Kidney (tissue), 14 donors: ENCODE data around the gene GPR107. TPM values are rescaled to one million over a fixed set of nuclear protein-coding genes. Genes with fewer than 3 reads are reported as not detected.

ENCODE experiments used
- DNase-seq, 5 donors: peaks; one replicate each; pipeline ENCODE4 v3.0.0-alpha.2; 2013 to 2020
- FAIRE-seq: peaks from 2 replicates; lab custom pipeline; 2012; peaks lifted over from hg19 to GRCh38; lab: Jason Lieb, UNC
- H3K27ac ChIP-seq, 2 donors: one replicate each; pipeline ENCODE4 v1.7.0; 2013; ENCODE audit warnings: low read depth in 2 of 2, low read length in 2 of 2, inconsistent platforms in 1 of 2
- H3K27me3 ChIP-seq: one replicate; pipeline ENCODE4 v1.7.1; 2013; ENCODE audit warnings: low read length, inconsistent platforms; ENCODE audit not compliant: control insufficient read depth, insufficient read depth
- H3K36me3 ChIP-seq, 3 donors: one replicate each; pipeline versions ENCODE4 v1.7.0 to v1.7.1; 2013; ENCODE audit warnings: low read length in 3 of 3, control low read depth in 1 of 3, inconsistent platforms in 1 of 3; ENCODE audit not compliant: insufficient read depth in 3 of 3, control insufficient read depth in 2 of 3
- H3K4me1 ChIP-seq, 3 donors: one replicate each; pipeline versions ENCODE4 v1.7.0 to v1.7.1; 2013; ENCODE audit warnings: low read length in 3 of 3, inconsistent platforms in 1 of 3, low read depth in 1 of 3; ENCODE audit not compliant: control insufficient read depth in 2 of 3, insufficient read depth in 2 of 3
- H3K4me3 ChIP-seq, 3 donors: one replicate each; pipeline versions ENCODE4 v1.7.0 to v1.8.1; 2013; ENCODE audit warnings: low read length in 3 of 3, control low read depth in 1 of 3, inconsistent platforms in 1 of 3
- H3K9ac ChIP-seq, 3 donors: one replicate each; pipeline versions ENCODE4 v1.7.0 to v1.7.1; 2013; ENCODE audit warnings: low read length in 3 of 3, control low read depth in 1 of 3, inconsistent platforms in 1 of 3
- H3K9me3 ChIP-seq, 3 donors: one replicate each; pipeline versions ENCODE4 v1.7.0 to v1.7.1; 2013; ENCODE audit warnings: low read length in 3 of 3, control low read depth in 1 of 3, inconsistent platforms in 1 of 3; ENCODE audit not compliant: control insufficient read depth in 2 of 3, insufficient read depth in 1 of 3
- intact Hi-C: fragments of 100-400 bp; cut with DNase I; formaldehyde crosslinking; loops from one replicate; pipeline ENCODE4 v1.11.1; 2022
- polyA plus RNA-seq: library from polyadenylated mRNA; stranded (reverse); fragments of 350-450 nt; fragmentation: Illumina TruSeq; extraction: RNeasy Lipid Tissue Mini Kit (QIAGEN cat#74804); gene quantifications from one replicate; pipeline ENCODE4 v1.2.3, GENCODE V29; 2014; ENCODE audit warnings: low read depth, low replicate concordance; ENCODE audit not compliant: insufficient read depth
- total RNA-seq: library from RNA; stranded (reverse); fragmentation: NEBNext Ultra II Directional; extraction: Animal tissue kit (Norgen Biotek cat#: 25700); gene quantifications from one replicate; pipeline ENCODE4 v1.2.1, GENCODE V29; 2021
- TF ChIP-seq, protein P1 (sequence below): IDR thresholded peaks from 3 replicates; pipeline ENCODE4 v1.5.1; 2012; ENCODE audit warnings: mild to moderate bottlenecking, moderate library complexity, borderline replicate concordance; ENCODE audit not compliant: insufficient read depth; ENCODE audit errors: extremely low read depth
- donor health status: control.
- donor health status: control.
- donor health status: control.
- donor health status: control.
- donor health status: control.
- donor health status: DM: yes; HTN: yes; CAD: no.
- donor health status: Normal renal cell carcinoma (clear cell type).

The GPR107 gene
- total and polyA plus RNA-seq, 2 donors from 2014 or later, result 18.0 to 45.6 TPM

DNA sequence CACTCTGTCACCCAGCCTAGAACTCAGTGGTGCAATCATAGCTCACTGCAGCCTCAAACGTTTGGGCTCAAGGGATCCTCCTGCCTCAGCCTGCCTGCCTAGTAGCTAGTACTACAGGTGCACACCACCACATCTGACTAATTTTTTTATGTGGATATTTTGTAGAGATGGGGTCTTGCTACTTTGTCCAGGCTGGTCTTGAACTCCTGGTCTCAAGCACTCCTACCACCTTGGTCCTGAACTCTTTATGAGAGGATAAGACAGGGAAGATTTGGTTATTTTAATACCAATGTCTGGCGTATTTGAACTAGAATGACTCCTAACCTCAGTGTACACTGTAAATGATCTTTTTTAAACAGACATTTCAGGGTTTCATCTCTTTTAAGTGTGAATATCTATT, 9.0 kb downstream of the GPR107 start:
- intact Hi-C loops, result no loop called here
- Histone ChIP-seq H3K4me1 (no peaks in the 10 kb centered on the region), H3K9me3 (no peaks in the 10 kb centered on the region), H3K27ac (no peak overlapping the region), H3K27me3 (no peaks in the 10 kb centered on the region), H3K36me3 (no peaks in the 10 kb centered on the region), H3K9ac (no peak overlapping the region), H3K4me3 (no peak overlapping the region)
- TF ChIP-seq, protein P1, sequence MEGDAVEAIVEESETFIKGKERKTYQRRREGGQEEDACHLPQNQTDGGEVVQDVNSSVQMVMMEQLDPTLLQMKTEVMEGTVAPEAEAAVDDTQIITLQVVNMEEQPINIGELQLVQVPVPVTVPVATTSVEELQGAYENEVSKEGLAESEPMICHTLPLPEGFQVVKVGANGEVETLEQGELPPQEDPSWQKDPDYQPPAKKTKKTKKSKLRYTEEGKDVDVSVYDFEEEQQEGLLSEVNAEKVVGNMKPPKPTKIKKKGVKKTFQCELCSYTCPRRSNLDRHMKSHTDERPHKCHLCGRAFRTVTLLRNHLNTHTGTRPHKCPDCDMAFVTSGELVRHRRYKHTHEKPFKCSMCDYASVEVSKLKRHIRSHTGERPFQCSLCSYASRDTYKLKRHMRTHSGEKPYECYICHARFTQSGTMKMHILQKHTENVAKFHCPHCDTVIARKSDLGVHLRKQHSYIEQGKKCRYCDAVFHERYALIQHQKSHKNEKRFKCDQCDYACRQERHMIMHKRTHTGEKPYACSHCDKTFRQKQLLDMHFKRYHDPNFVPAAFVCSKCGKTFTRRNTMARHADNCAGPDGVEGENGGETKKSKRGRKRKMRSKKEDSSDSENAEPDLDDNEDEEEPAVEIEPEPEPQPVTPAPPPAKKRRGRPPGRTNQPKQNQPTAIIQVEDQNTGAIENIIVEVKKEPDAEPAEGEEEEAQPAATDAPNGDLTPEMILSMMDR, result no peak
- no peak for DNase-seq
- no peak for FAIRE-seq

DNA sequence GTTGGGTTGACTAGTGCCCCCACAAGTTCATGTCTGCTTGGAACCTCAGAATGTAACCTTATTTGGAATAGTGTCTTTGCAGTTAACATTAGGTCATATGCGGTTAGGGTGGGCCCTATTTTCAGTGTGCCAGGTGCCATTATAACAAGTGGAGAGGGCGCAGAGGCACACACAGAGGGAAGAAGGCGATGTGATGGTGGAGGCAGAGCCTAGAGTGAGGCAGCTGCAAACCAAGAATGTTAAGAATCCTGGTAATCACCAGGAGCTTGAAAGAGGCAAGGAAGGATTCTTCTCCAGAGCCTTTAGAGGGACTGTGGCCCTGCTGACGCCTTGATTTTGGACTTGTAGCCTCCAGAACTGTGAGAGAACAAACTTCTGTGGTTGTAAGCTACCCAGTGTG, 10.9 kb downstream of the GPR107 start:
- no peak overlapping the region for H3K9ac ChIP-seq
- H3K9me3 ChIP-seq, result no peaks in the 10 kb centered on the region
- H3K36me3 ChIP-seq, result no peaks in the 10 kb centered on the region
- DNase-seq, result no peak
- H3K27me3 ChIP-seq, result no peaks in the 10 kb centered on the region
- H3K27ac ChIP-seq, result no peak overlapping the region
- H3K4me3 ChIP-seq, result no peak overlapping the region
- intact Hi-C loops, result no loop called here
- TF ChIP-seq, protein P1, result no peak
- H3K4me1 ChIP-seq, result no peaks in the 10 kb centered on the region
- FAIRE-seq, result no peak

DNA sequence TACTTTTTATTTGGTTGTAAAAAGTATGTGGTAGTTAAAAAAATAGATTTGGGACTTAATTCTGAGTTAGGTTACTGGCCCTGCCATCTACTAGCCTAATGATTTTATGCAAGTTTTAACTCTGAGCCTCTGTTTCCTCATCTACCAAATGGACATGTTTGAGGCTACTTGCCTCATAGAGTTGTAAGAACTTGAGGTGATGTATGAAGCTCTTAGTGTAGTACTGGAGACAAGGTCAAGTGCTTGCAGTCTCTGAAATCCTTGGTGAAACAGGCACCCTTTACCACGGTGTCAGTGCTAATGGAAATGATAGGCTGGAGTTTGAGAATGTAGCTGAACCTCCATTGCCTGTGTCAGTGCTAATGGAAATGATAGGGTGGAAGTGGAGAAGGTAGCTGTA, 15.3 kb downstream of the GPR107 start:
- Histone ChIP-seq H3K27me3 (no peaks in the 10 kb centered on the region), H3K27ac (no peak overlapping the region), H3K9me3 (no peaks in the 10 kb centered on the region), H3K4me3 (no peak overlapping the region), H3K4me1 (peaks cover 0 to 4% (median 3%) of the 10 kb centered on the region in 3 donors), H3K36me3 (no peaks in the 10 kb centered on the region), H3K9ac (no peak overlapping the region)
- TF ChIP-seq, protein P1, result no peak
- intact Hi-C loops, result no loop called here
- FAIRE-seq (no peak), DNase-seq (no peak)
